EH (cell line): ENCODE measurements around the gene NAV2.

Experiments used
- DNase-seq: peaks from one replicate; pipeline ENCODE4 v3.0.0-alpha.2; 2015; ENCODE audit warnings: low read depth

NAV2 gene

DNA sequence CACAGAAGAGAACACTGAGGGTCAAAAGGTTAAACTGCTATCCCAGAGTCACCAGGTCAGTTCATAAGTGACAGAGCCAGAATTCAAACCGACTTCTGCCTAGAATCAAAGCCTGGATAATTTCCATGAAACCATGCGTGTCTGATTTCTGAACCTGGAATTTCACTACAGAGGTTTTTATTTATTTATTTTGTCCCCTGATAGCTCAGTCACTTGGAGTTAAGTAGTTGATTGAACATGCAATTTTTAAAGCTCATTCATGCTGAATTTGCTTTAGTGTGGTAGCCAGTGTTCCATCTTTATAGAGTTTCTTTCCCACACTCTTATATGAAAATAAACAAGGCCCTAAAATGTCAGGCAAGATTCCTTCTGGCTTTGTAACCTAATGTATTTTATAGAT lies 93.2 kb downstream of the NAV2 start:
- DNase-seq: peak; percentile 83

DNA sequence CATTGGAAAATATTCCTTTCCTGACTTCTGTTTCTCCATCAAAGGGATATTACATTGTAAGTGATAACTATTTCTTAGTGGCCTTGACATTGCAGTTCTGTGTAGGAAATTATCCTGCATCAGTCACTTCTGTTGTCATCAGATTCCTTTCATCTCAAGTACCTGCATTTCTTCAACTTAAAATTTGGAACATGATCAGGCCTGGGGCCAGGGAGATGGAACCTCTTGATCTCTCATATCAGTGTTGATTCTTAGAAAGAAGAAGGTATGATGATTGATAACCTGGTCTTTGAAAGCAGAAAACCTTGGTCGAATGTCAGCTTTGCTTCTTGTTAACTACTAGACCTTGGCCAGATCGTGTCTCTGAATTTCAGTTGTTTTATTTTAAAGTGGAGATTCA lies 93.6 kb downstream of the NAV2 start:
- DNase-seq: no peak

DNA sequence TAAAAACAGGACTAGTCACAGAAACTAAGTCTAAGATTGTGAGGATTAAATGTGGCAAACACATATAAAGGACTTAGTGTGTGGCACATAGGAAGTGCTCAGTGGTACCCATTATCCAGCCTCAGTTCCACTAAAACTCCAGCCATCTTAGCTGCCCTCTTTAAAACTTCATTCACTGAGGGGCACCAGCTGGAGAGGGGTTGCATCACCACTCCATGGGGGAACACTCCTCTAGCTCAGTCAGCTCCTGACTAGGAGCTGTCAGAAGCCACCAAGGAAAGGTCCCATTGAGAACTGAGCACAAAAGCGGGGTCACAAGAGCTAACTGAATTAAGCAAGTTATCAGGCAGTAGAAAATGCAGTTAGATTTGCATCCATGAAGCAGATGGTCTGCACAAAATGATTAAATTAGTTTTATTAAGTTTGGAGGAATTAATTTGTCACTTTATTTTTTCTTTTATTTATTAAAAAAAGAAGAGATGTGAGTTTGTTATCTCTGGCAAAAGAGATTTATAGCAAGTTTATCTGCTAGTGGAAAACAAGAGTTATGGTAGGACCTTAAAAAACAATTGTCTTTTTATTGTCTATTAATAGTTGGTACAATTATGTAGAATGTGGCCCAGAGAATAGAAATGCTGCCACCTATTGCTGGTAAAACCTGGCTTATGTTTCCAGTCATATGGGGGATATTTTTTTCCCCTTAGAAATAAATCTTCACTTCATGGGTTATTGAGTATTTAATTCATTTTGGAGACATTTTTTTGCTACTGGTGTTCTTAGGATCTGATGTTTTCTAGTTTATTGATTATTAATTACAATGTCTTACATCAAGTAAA lies 95.7 kb downstream of the NAV2 start:
- DNase-seq: no peak

DNA sequence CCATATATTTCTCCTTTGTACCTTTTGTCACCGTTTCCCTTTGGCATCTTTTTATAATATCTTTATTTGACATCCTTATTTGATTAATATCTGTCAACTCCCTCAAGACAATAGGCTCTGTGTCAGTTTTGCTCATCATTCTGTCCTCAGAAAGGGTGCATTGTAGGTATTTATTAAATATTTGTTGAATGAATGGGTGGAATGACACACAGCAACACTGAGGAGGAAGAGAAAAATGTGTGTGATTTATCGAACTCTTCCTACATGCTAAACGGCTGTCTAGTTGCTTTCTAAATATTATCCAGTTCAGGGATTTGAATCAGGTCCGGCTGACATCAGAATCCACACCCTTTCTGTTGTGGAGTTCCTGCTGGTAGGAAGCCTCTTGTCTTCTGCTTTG lies 98.2 kb downstream of the NAV2 start:
- DNase-seq: peak; percentile 27

DNA sequence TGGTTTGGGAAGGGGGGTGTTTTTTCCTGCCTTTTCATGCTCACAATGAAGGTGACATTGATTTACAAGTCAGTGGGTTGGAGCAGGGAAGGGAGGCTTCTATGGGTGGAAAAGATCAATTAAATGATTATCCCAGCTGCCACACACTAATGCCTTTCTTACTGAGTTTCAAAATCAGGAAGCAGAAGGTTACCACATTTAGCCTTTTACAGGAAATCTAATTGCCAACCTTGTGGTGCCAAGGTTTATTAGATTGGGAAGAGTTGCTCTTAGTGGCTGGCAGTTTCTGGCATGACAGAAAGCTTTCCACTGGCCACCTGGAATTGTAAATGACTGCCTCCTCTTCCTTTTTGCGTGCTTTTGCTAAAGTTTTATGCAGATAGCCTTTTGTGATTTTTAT lies 98.7 kb downstream of the NAV2 start:
- no peak for DNase-seq

DNA sequence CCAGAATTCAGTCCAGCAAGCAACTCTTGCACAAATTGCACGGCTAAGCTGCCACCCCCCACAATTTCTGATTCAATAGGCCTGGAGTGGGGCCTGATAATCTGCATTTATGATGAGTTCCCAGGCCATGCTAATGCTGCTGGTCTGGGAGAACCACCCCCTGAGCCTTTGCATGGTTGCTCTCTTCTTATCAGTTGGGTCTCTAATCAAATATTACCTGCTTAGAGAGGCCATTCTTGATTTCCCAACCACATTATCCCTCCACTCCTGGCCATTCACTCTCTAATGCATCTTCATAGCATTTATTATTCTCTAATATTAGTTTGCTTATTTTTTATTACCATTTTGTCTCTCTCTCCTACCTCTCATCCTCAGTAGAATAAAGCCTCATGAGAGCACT lies 99.5 kb downstream of the NAV2 start:
- no peak for DNase-seq

DNA sequence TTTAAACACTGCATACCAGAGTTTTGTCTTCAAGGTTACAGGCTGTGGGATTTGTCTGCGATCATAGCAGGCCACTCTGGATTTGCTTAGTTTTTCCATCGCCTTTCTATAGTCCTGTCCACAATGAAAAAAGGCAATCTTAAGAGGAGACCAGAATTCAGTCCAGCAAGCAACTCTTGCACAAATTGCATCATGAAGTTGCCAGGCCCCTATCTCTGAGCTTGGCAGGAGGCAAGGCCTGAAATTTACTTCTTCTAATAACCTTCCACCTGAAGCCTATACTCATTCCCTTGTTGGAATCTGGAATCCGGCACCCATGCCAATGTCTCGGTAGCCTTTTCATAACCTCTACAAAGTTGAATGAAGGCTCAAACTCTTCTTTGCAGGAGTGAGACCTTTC lies 100.1 kb downstream of the NAV2 start:
- DNase-seq: no peak

DNA sequence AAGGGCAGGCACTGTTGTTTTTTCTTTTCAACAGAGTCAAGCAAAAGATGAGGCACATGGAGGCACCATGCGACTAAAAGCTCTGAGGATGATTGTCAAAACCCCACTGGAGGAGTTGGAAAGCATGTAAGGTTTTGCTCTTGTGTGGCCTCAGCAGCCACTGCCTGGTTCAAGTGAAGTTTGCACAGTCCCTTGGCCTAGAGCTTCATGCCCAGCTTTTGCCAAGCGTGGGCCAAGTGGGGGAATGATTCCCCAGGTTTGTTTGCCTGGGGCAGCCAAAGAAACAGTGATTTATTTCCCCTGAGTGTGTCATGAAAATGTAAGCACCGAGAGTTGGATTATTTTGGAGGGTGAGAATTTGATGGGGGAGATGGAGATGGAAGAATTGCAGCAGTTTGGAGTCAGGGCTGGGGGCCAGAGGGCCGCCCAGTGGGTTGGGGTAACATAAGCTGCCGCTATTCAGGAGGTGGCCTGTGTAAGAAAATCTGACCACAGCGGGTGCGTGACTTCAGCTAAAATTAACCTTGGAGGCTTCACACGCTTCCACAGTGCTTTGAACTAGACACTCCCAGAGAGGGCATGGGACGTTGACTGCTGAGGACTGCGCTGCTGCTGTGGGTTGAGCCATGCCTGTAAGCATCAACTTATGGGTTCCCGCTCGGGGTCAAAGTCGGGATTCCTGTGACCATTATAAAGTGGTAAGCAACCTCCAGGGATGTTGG lies 100.7 kb downstream of the NAV2 start:
- no peak for DNase-seq

DNA sequence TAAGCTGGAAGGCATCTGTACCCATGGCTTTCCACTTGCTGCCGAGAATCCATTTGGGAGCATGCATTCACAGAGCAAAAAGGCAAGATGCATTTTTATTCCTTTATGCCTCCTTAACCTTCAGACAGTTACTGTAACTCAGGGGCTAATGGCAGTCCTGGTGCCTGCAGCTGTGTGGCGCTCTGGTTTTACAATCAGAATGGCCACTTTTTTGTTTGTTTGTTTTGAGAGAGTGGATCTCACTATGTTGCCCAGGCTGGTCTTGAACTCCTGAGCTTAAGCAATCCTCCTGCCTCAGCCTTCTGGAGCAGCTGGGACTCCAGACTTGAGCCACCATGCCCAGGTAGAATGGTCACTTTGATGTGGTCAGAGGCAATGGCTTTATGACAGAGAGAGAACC lies 101.8 kb downstream of the NAV2 start:
- DNase-seq: no peak

DNA sequence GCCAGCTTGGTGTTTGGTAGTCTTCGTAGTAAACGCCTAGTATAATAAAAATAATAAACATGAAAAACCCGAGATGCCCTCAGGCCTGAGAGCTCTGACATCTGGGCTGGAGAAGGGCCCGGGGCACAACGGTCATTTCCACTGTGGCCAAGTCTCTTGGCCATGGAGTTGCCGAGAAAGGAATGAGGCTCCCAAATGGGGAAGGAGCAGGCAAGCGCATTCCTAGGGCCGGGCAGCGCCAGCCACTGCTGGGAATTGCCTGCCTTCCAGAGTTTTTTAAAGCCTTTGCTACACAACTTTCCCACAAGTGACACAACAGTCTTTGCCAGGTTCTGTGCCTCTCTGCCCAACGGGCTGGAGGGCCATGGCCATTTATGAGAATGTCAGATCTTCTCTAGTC lies 103.4 kb downstream of the NAV2 start:
- DNase-seq: peak; percentile 46

DNA sequence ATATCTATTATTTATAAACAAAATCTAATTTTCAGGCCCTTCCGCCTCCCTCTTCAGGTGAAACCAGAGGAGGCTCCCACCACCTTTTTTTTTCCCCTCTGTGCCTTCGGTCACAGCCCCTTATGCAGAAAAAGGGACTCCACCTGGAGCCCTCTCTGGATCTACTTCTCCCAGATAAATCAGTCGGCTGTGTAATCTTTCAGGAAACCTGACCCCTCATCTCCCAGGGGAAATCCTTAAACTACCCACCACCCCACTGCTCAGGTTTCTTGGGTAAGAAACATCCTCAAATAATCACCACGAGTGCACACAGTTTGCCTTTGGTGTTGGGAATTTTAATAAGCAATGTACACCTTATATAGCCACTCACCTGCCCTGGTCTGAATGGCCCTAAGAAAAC lies 104.2 kb downstream of the NAV2 start:
- no peak for DNase-seq

DNA sequence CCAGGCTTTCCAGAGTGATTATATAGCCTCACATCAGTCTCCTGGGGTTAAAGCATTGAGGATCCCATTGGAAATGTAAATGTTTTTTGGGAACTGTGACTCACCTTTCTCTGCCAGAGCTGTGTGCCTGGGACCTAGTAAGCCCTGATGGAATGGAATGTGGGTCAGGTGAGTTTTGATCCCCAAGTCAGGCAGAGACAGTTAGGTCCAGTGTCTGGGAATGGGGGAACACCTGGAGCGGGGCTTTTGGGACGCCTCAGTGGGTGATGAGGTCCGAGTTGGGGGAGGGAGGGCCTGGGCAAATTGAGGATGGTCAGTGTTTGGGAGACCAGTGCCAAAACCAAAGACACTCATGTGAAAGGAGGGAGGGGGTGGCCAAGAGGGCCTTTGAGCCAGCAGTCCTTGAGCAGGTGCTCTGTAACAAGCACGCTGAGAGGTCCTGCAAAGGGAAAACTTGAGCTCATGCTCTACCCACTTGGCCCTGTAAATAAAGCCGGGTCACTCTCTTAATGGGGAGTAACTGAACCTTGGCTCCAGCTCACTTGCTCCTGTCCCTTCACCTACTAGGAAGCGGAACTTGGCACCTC lies 104.7 kb downstream of the NAV2 start:
- DNase-seq: no peak

DNA sequence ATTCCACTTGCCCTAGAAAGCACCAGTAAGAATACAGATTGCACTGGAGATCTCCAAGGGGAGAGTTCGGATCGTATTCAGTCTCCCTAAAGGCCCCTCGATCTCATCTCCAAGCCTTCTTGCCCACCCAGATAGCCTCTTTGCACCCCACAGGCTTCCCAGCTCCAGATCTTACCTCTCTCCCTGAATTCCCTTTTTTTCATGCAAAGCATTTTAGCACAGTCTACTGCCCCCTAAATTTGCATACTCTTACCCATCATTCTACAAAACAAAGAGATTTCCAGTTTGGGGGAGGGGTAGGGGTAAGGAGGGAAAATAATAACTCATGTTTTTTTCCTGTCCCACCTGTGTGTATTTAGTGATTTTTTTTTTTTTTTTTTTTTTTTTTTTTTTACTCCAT lies 105.2 kb downstream of the NAV2 start:
- DNase-seq: no peak

DNA sequence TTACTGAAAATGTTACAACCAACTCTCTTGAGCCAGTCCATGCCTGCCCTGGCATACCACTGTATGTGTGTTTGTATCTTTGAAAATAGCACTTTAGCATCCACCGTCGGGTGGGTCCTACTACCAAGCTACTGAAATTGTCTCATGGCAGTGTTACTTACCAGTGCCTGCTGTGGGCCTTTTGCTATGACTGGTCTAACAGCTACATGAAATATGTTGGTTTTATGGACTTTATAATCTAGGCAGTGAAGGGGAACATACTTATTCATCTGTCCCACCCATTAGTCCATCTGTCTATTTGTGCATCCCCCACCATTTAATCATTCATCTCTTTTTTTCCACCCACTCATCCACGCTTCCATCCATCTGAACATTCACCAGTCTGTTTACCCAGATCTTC lies 106.0 kb downstream of the NAV2 start:
- DNase-seq: no peak

DNA sequence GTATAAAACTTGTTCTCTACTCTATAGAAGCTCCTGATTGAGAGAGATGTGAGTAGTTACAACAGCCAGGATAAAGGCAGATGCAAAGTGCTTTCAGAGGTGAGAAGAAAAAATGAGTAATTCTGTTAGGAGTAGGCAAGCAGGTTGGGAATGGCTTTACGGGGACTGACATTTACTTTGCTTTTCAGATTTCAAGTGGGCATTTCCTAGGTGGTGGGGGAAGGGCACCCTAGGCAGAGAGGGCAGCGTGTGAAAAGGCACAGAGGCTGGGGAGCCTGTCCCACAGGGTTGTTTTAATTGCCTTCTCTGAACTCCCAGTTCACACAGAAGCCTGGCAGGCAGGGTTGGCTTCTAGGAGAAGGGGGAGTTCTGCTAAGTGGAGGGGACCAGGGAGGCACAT lies 106.5 kb downstream of the NAV2 start:
- DNase-seq: no peak

DNA sequence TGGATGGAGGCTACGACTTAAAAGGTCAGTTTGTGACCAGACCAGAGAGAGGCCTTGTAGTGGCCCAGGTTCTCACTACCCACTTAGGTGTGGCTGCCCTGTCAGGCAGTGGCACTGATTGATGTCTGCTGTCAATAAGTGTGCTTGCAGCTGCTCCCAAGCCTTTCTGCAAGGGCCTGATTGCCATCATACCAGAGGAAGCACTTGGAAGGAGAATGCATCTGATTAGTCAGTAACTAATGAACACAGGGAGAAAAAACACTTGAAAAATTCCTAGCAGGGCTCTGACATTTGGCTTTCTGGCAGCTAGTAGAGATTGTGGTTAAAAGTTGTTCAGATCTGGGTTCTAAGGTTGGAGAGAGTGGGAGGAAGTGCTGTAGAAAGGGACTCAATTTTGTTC lies 107.5 kb downstream of the NAV2 start:
- DNase-seq: peak; percentile 83

DNA sequence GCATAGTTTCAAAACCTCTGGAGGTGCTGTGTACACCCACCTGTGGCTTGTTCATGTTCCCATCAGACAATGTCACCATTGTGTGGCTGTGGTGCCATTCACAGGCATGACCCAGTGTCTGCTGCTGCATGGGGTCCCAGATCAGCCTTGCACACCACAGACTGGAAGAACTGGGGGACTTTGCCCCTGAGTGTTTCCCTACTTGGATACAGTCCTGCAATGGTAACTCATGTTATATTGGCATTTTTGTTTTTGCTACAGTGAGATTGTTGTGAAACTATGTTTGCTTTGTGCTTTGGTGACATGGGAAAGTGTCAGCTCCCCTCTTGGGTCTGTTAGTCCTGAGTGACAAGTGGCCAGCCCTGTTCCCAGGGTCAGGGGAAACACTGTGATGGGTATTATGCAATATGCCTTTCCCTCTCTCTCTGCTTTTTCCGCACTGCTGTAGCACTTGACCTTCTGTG lies 108.8 kb downstream of the NAV2 start:
- DNase-seq: no peak

DNA sequence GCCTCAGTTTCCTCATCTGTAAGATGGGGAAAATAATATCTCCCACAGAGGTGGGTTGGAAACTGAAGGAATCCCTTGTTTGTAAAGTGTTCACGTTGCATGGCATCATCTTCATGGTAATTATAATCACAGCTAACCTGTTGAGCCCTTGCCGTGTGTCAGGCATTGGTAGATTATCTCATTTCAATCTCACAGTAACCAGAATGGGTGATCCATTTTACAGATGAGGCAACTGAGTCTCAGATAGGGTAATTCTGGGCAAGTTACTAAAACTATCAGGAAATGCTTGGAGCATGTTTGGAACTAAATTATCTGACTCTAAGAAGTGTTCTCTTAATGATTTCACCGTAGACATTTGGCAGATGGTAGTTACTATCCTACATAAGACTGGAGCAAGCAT lies 109.4 kb downstream of the NAV2 start:
- no peak for DNase-seq

DNA sequence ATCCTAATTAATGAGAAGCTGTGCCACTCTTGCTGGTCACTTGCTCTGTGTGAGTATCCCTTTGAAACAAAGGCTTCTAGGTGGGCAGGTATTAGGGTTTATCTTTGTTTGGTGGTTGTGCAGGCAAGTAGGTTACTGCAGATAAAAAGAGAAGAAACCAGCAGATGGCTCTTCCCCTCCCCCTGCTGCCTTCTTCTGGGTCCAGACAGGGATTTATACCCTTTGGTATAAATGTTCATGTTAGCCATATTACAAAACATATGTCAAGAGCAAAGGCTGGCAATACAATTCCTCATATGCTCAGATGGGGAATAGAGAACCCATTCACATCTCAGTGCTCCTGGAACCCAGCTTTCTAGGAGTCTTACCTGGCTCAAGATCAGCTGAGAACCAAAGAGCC lies 109.9 kb downstream of the NAV2 start:
- DNase-seq: no peak

DNA sequence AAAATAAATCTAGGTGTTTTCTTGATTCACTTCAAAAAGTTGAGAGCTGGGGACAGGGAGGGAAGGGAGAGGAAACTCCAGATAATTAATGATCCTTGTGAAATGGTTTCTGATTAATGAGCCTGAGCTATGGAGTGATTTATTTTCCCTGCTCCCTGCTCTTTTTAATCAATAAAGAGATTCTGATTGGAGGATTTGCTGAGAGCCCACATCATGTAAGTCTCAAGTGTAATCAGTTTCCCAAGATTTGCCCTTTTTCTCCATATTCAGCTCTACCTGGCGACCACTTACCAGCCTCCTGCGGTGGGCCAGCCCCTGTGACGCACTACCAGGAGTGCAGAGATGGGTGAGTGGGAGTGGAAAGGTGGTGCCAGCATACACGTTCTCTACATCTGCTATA lies 114.0 kb downstream of the NAV2 start:
- no peak for DNase-seq

DNA sequence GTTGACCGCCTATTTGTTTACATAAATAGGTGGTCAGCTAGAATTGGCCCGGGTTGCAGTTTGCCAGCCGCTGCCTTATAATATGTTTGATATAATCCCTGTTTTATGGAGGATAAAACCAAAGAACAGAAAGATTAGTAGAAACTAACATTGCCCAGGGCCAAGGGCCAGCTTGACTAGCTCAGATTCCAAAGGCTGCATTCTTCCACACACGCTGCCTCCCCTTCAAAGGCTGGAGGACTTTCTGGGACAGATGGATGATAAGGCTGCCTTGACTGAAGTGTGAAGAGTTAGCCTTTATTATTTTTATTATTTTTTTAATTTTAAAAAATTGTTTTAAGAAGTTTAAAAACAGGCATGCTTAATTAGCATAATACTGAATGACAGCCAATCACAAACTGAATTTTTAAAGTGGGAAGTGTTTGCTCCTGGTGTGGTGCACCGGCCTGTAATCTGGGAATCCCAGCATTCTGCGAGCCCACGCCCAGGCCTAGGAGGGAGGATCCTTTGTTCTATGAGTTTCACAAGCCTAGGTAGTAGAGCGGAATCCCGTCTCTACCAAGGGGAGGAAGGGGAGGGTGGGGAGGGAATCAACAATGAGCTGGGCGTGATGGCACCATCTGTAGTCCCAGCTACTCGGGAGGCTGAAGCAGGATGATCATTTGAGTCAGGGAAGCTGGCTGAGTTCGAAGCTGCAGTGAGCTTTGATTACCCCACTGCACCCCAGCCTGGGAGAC lies 114.9 kb downstream of the NAV2 start:
- no peak for DNase-seq

DNA sequence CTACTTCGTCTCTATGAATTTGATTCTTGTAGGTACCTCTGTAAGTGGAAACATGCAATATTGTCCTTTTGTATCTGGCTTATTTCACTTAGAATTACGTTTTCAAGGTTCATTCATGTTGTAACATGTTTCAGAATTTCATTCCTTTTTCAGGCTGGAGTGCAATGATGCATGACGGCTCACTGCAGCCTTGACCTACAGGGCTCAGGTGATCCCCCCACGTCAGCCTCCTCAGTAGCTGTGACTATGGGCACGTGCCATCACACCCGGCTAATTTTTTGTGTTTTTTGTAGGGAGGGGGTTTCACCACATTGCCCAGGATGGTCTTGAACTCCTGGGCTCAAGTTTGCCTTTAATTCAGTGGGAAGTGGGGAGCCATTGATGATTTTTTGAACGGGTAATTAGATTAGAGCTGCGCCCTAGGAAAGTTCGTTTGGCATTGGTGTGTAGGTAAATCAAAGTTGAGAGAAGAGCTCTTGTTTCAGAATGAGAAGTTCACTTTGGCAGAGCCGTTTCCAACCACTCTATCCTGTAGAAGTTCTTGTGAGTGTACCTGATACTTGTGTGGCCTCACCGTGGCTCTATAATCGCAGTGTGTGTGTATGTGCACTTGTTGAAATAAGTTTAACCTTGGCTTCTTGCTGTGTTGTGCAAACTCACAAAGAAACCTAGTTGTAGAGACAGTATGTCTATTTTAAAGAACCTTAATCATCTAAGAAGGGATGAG lies 115.9 kb downstream of the NAV2 start:
- no peak for DNase-seq
